LNCaP clone FGC (cell line): ENCODE results near the gene EPHA7.
A peak's percentile ranks its signal among the peaks of the same experiment; 100 is the strongest.

ENCODE experiments used
- DNase-seq: peaks from one replicate; pipeline ENCODE4 v3.0.0-alpha.2; 2011; ENCODE audit warnings: low read depth
- H3K4me3 ChIP-seq: 2 replicates; pipeline ENCODE4 v1.5.1; 2011; ENCODE audit warnings: mild to moderate bottlenecking, low read depth, low read length, control low read depth
- CTCF ChIP-seq: IDR thresholded peaks from 2 replicates; pipeline ENCODE4 v1.5.1; 2012; ENCODE audit warnings: mild to moderate bottlenecking; ENCODE audit not compliant: control insufficient read depth, insufficient read depth; ENCODE audit errors: extremely low read depth

Gene EPHA7

GRCh38 chr6:93424303-93425064, 5.1 kb upstream of the EPHA7 start:
- no peak overlapping the region for H3K4me3 ChIP-seq
- peak; percentile 53 for TF ChIP-seq CTCF
- no peak for DNase-seq

GRCh38 chr6:93423542-93423941, 4.2 kb upstream of the EPHA7 start:
- TF ChIP-seq CTCF = peak; percentile 49
- no peak for DNase-seq
- no peak overlapping the region for H3K4me3 ChIP-seq

DNA sequence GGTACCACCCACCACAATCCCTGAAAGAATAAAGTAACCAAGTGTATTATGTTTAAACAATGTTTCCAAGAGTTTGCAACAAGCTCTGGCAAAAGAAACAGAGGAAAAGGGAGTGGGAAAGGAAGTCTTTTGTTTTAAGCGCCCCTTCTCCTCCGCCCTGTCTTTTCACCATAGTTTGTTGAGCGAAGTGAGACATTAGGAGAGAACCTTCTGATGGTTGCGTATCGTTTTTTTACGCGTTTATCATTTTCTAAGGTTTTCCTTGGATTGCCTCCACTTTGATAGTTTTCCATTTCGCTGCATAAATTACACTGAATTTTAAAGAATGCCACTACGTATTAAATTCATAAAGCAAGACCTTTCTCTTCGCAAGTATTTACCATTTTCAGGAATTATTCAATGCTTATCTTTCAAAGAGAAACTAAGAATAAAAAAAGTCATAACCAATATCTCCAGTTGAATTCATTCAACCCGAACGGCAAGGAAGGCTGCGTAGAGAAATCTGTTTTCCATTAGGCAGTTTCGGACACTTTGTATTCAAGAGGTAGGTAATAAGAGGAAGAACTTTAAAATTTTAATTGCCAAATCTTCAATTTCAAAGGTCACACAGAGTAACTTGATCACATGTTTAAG, 920 bp upstream of the EPHA7 start:
- H3K4me3 ChIP-seq = peak overlapping the region; percentile 56

GRCh38 chr6:93418408-93419303, 703 bp downstream of the EPHA7 start:
- H3K4me3 ChIP-seq = peak overlapping the region; percentile 56
- 0 out of 2 replicates have a peak, but pooled peaks have one; percentile 4 for TF ChIP-seq CTCF
- DNase-seq = no peak

More for the DNA sequence above, 920 bp upstream of the EPHA7 start:
- DNase-seq = no peak
- no peak for TF ChIP-seq CTCF

GRCh38 chr6:93418033-93418407, 1.3 kb downstream of the EPHA7 start:
- no peak for DNase-seq
- peak overlapping the region; percentile 56 for H3K4me3 ChIP-seq
- no peak for TF ChIP-seq CTCF

DNA sequence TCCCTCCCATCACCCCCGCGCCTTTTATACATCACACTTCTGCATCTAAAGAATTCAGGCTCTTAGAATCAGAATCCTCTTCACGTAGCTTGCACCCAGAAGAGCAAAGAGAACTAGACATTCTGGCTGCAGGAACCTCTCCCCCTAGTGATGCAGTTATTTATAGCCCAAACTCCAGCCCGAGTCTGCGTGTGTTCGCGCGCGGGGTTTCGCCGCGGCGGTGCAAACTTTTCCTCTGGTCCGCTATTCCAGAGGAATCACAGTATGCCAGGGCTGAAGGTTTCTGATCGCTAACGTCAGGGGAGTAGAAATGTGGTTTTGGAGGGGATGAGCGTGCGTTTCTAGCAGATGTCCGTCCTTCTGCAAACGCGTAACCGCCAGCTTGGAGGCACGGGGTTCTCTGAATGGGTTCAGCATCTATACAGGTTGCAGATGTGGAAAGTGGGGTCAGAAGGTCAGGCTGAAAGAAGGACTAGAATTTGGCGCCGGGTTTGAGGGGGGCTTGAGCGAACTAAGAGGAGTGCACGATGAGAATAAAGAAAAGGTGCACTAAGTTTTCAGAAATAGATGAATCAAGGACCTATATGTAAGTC, 1.8 kb downstream of the EPHA7 start:
- TF ChIP-seq CTCF = peak; percentile 37
- no peak for DNase-seq
- peak overlapping the region; percentile 56 for H3K4me3 ChIP-seq
